Measurements from ENCODE around the gene RDH16. TPM values are rescaled to one million over a fixed set of nuclear protein-coding genes. Genes with fewer than 3 reads are reported as not detected.
A peak's percentile ranks its signal among the peaks of the same experiment; 100 is the strongest.

Gene RDH16
- total and polyA plus RNA-seq, 4 donors, result 0.11 to 0.68 (median 0.38) TPM

DNA sequence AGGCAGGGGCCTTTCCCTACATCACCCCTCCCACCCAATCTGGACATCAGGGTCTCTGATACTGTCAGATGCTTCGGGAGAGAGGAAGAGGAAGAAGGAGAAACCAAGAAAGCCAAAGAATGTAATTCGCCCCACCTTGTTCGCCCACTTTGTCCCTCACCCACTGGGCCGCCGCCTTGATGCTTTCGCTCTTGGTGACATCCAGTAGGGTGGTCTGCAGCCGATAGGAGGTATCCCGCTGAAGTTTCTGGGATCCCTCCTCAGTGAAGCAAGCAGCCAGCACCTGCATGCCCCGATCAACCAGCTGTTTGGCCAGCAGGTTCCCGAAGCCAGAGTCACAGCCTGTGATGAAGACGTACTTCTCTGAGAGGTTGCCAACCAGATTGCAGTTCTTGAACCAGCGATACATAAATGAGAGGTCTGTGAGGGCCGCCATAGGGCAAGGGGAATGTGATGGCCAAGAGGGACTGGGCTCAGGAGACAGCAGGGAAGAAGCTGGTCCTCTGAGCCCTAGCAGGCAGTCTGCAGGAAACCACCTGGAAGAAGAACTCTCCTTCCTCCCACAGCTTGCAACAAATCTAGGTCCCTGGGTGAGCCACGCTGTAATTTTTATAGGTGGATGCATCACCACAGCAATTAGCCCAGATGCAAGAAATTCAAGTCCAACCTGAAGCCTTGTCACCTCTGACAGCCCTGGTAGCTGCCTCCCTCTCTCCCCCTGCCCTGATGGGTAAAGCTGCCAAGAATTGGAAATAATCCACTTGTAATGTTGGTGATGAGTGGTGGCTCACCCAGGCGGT, 23.4 kb downstream of the RDH16 start, which contains the start of gene SDR9C7:
Gene SDR9C7 (minus strand): TSS at position 583 of the 800 bp plus-strand sequence. CDS start 147 bp downstream, at position 436.
- DNase-seq (no peak), ATAC-seq (ENCODE audit: insufficient read depth, low FRiP score) (no peak)
- Histone ChIP-seq H3K36me3 (ENCODE audit: control insufficient read depth in 4 of 4, insufficient read depth in 4 of 4, low read length in 4 of 4) (no peaks in the 10 kb centered on the region), H3K4me1 (ENCODE audit: control insufficient read depth in 5 of 5, insufficient read depth in 5 of 5, low read length in 5 of 5) (peaks cover 0 to 12% (median 5%) of the 10 kb centered on the region in 5 donors), H3K9ac (ENCODE audit: insufficient read depth in 1 of 2, low read length in 2 of 2) (no peak within 1 kb of the TSS), H3K27ac (ENCODE audit: low read depth in 1 of 2, low read length in 1 of 2) (no peak within 1 kb of the TSS), H3K27me3 (ENCODE audit: control insufficient read depth in 3 of 3, insufficient read depth in 3 of 3, low read length in 2 of 3) (no peaks in the 10 kb centered on the region), H3K9me3 (ENCODE audit: control insufficient read depth in 4 of 4, insufficient read depth in 3 of 4, low read length in 3 of 4) (no peaks in the 10 kb centered on the region), H3K4me3 (no peak within 1 kb of the TSS)
- TF ChIP-seq, protein P1, sequence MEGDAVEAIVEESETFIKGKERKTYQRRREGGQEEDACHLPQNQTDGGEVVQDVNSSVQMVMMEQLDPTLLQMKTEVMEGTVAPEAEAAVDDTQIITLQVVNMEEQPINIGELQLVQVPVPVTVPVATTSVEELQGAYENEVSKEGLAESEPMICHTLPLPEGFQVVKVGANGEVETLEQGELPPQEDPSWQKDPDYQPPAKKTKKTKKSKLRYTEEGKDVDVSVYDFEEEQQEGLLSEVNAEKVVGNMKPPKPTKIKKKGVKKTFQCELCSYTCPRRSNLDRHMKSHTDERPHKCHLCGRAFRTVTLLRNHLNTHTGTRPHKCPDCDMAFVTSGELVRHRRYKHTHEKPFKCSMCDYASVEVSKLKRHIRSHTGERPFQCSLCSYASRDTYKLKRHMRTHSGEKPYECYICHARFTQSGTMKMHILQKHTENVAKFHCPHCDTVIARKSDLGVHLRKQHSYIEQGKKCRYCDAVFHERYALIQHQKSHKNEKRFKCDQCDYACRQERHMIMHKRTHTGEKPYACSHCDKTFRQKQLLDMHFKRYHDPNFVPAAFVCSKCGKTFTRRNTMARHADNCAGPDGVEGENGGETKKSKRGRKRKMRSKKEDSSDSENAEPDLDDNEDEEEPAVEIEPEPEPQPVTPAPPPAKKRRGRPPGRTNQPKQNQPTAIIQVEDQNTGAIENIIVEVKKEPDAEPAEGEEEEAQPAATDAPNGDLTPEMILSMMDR (IDR thresholded peaks at IDR 0.05; ENCODE audit: control extremely low read depth, extremely low read depth), result no peak
- WGBS, 2 donors, result 89 to 93% methylated on average over 15 of the region's 15 CpGs

DNA sequence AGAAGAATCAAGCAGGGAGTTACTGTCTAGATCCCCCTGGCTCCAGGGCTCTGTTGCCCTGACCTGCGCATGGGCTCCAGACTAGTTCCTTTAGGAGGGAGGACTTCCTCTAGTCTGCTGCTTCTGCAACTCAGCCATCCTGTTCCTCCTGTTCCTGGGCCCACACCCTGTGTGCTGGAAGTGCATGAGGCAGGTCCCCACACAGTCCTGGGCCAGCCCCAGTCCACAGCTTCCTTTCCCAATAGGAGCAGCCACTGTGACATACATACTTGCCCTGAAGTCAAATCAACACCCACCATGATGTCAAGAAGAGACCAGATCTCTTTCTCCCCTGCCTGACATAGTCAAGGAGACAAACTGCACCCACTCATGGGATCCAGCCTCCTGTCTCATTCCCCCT, 24.5 kb downstream of the RDH16 start:
- Histone ChIP-seq H3K27me3 (ENCODE audit: control insufficient read depth in 3 of 3, insufficient read depth in 3 of 3, low read length in 2 of 3) (no peaks in the 10 kb centered on the region), H3K9me3 (ENCODE audit: control insufficient read depth in 4 of 4, insufficient read depth in 3 of 4, low read length in 3 of 4) (no peaks in the 10 kb centered on the region), H3K4me1 (ENCODE audit: control insufficient read depth in 5 of 5, insufficient read depth in 5 of 5, low read length in 5 of 5) (peaks cover 0 to 16% (median 5%) of the 10 kb centered on the region in 5 donors), H3K27ac (ENCODE audit: low read depth in 1 of 2, low read length in 1 of 2) (no peak overlapping the region), H3K4me3 (no peak overlapping the region), H3K36me3 (ENCODE audit: control insufficient read depth in 4 of 4, insufficient read depth in 4 of 4, low read length in 4 of 4) (no peaks in the 10 kb centered on the region), H3K9ac (ENCODE audit: insufficient read depth in 1 of 2, low read length in 2 of 2) (no peak overlapping the region)
- TF ChIP-seq, protein P1 (IDR thresholded peaks at IDR 0.05; ENCODE audit: control extremely low read depth, extremely low read depth), result no peak
- WGBS, 2 donors, result 36 to 58% methylated on average over 1 of the region's 1 CpG
- DNase-seq (no peak), ATAC-seq (ENCODE audit: insufficient read depth, low FRiP score) (peak; percentile 43)

DNA sequence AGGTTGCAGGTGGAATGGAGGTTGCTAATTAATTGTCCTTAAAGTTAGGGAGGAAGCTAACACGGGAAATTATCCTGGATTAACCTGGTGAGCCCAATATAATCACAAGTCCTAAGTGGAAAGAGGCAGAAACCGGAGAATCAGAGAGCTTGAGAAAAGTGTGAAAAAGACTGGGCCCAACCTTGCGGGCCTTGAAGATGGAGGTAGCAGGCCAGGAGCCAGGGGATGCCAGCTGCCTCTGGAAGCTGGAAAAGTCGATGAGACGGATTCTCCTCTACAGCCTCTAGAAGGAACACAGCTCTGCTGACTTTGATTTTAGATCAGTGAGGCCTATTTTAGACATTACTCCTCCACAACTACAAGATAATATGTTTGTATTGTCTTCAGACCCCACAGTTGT, 25.3 kb downstream of the RDH16 start:
- H3K27me3 ChIP-seq (ENCODE audit: control insufficient read depth in 3 of 3, insufficient read depth in 3 of 3, low read length in 2 of 3), result no peaks in the 10 kb centered on the region
- ATAC-seq (ENCODE audit: insufficient read depth, low FRiP score) (no peak), DNase-seq (peak in 1 of 3 donors; percentile 6)
- TF ChIP-seq, protein P1 (IDR thresholded peaks at IDR 0.05; ENCODE audit: control extremely low read depth, extremely low read depth), result no peak
- 76 to 82% methylated on average over 5 of the region's 5 CpGs for WGBS, 2 donors
- H3K4me3 ChIP-seq, result no peak overlapping the region
- no peak overlapping the region for H3K9ac ChIP-seq (ENCODE audit: insufficient read depth in 1 of 2, low read length in 2 of 2)
- peaks cover 0 to 16% (median 5%) of the 10 kb centered on the region in 5 donors for H3K4me1 ChIP-seq (ENCODE audit: control insufficient read depth in 5 of 5, insufficient read depth in 5 of 5, low read length in 5 of 5)
- no peak overlapping the region for H3K27ac ChIP-seq (ENCODE audit: low read depth in 1 of 2, low read length in 1 of 2)
- no peaks in the 10 kb centered on the region for H3K36me3 ChIP-seq (ENCODE audit: control insufficient read depth in 4 of 4, insufficient read depth in 4 of 4, low read length in 4 of 4)
- H3K9me3 ChIP-seq (ENCODE audit: control insufficient read depth in 4 of 4, insufficient read depth in 3 of 4, low read length in 3 of 4), result no peaks in the 10 kb centered on the region

All from lung (tissue), 12 donors.